IPS-18a (cell line): ENCODE data around the gene INSYN2B.
"Not testable (repeated sequence)": the region's sequence is repeated elsewhere in the genome, so short reads cannot be mapped to it uniquely, and the experiment has no call there.

Experiments
- H3K27ac ChIP-seq: one replicate; pipeline ENCODE4 v1.5.1; 2013; ENCODE audit warnings: low read length
- H3K27me3 ChIP-seq: one replicate; pipeline ENCODE4 v1.6.1; 2013; ENCODE audit warnings: mild to moderate bottlenecking, low read length; ENCODE audit not compliant: control insufficient read depth, insufficient read depth
- H3K36me3 ChIP-seq: one replicate; pipeline ENCODE4 v1.6.1; 2013; ENCODE audit warnings: low read depth, low read length; ENCODE audit not compliant: control insufficient read depth
- H3K4me1 ChIP-seq: one replicate; pipeline ENCODE4 v1.6.1; 2013; ENCODE audit warnings: low read depth, low read length; ENCODE audit not compliant: control insufficient read depth
- H3K4me3 ChIP-seq: one replicate; pipeline ENCODE4 v1.5.1; 2013; ENCODE audit warnings: low read length
- H3K9ac ChIP-seq: one replicate; pipeline ENCODE4 v1.6.1; 2013; ENCODE audit warnings: mild to moderate bottlenecking, low read length, moderate library complexity
- H3K9me3 ChIP-seq: one replicate; pipeline ENCODE4 v1.6.1; 2013; ENCODE audit warnings: low read depth, low read length; ENCODE audit not compliant: control insufficient read depth

INSYN2B gene

GRCh38 chr5:169847519-169847918 lies 132.8 kb downstream of the INSYN2B start:
- Histone ChIP-seq H3K9ac (no peak overlapping the region), H3K9me3 (peaks cover 3% of the 10 kb centered on the region), H3K4me3 (no peak overlapping the region), H3K36me3 (no peaks in the 10 kb centered on the region), H3K4me1 (no peaks in the 10 kb centered on the region), H3K27ac (no peak overlapping the region), H3K27me3 (no peaks in the 10 kb centered on the region)

- Histone ChIP-seq H3K36me3 (no peaks in the 10 kb centered on the region), H3K9ac (no peak overlapping the region), H3K27me3 (no peaks in the 10 kb centered on the region), H3K27ac (no peak overlapping the region), H3K4me3 (no peak overlapping the region), H3K4me1 (no peaks in the 10 kb centered on the region), H3K9me3 (no peaks in the 10 kb centered on the region)
Measured at GRCh38 chr5:169842699-169843098, 137.6 kb downstream of the INSYN2B start.

- no peaks in the 10 kb centered on the region for H3K36me3 ChIP-seq
- no peaks in the 10 kb centered on the region for H3K9me3 ChIP-seq
- H3K4me3 ChIP-seq = no peak overlapping the region
- no peaks in the 10 kb centered on the region for H3K4me1 ChIP-seq
- H3K9ac ChIP-seq = no peak overlapping the region
- H3K27me3 ChIP-seq = no peaks in the 10 kb centered on the region
- H3K27ac ChIP-seq = no peak overlapping the region
Measured at GRCh38 chr5:169840405-169840804, 139.9 kb downstream of the INSYN2B start.

GRCh38 chr5:169838688-169839087 lies 141.6 kb downstream of the INSYN2B start:
- Histone ChIP-seq H3K4me3 (no peak overlapping the region), H3K27ac (no peak overlapping the region), H3K4me1 (no peaks in the 10 kb centered on the region), H3K9me3 (no peaks in the 10 kb centered on the region), H3K36me3 (no peaks in the 10 kb centered on the region), H3K9ac (no peak overlapping the region), H3K27me3 (no peaks in the 10 kb centered on the region)

- Histone ChIP-seq H3K9me3 (no peaks in the 10 kb centered on the region), H3K9ac (no peak overlapping the region), H3K4me3 (no peak overlapping the region), H3K36me3 (no peaks in the 10 kb centered on the region), H3K4me1 (no peaks in the 10 kb centered on the region), H3K27me3 (no peaks in the 10 kb centered on the region), H3K27ac (no peak overlapping the region)
Measured at GRCh38 chr5:169837686-169838085, 142.6 kb downstream of the INSYN2B start.

- Histone ChIP-seq H3K9ac (no peak overlapping the region), H3K4me1 (no peaks in the 10 kb centered on the region), H3K27ac (no peak overlapping the region), H3K36me3 (no peaks in the 10 kb centered on the region), H3K27me3 (no peaks in the 10 kb centered on the region), H3K4me3 (no peak overlapping the region), H3K9me3 (no peaks in the 10 kb centered on the region)
Measured at GRCh38 chr5:169836835-169837536, 143.3 kb downstream of the INSYN2B start.

GRCh38 chr5:169834540-169834939 lies 145.8 kb downstream of the INSYN2B start:
- not testable (repeated sequence) for H3K27me3 ChIP-seq, H3K9ac ChIP-seq, H3K4me1 ChIP-seq, H3K9me3 ChIP-seq, H3K4me3 ChIP-seq, H3K36me3 ChIP-seq, H3K27ac ChIP-seq

GRCh38 chr5:169833681-169834292 lies 146.5 kb downstream of the INSYN2B start:
- not testable (repeated sequence) for H3K9ac ChIP-seq, H3K4me3 ChIP-seq, H3K9me3 ChIP-seq, H3K36me3 ChIP-seq, H3K4me1 ChIP-seq, H3K27ac ChIP-seq, H3K27me3 ChIP-seq

- H3K4me3 ChIP-seq = no peak overlapping the region
- H3K27ac ChIP-seq = no peak overlapping the region
- no peaks in the 10 kb centered on the region for H3K4me1 ChIP-seq
- H3K36me3 ChIP-seq = no peaks in the 10 kb centered on the region
- no peaks in the 10 kb centered on the region for H3K27me3 ChIP-seq
- no peaks in the 10 kb centered on the region for H3K9me3 ChIP-seq
- H3K9ac ChIP-seq = no peak overlapping the region
Measured at GRCh38 chr5:169832845-169833244, 147.4 kb downstream of the INSYN2B start.

GRCh38 chr5:169832304-169832703 lies 148.0 kb downstream of the INSYN2B start:
- H3K27me3 ChIP-seq = no peaks in the 10 kb centered on the region
- no peak overlapping the region for H3K9ac ChIP-seq
- no peak overlapping the region for H3K4me3 ChIP-seq
- H3K27ac ChIP-seq = no peak overlapping the region
- no peaks in the 10 kb centered on the region for H3K36me3 ChIP-seq
- H3K9me3 ChIP-seq = no peaks in the 10 kb centered on the region
- H3K4me1 ChIP-seq = no peaks in the 10 kb centered on the region

- no peaks in the 10 kb centered on the region for H3K27me3 ChIP-seq
- no peak overlapping the region for H3K4me3 ChIP-seq
- H3K9ac ChIP-seq = no peak overlapping the region
- H3K36me3 ChIP-seq = no peaks in the 10 kb centered on the region
- H3K9me3 ChIP-seq = no peaks in the 10 kb centered on the region
- H3K27ac ChIP-seq = no peak overlapping the region
- H3K4me1 ChIP-seq = no peaks in the 10 kb centered on the region
Measured at GRCh38 chr5:169831331-169831730, 149.0 kb downstream of the INSYN2B start.

GRCh38 chr5:169828385-169828784 lies 151.9 kb downstream of the INSYN2B start:
- Histone ChIP-seq H3K27me3 (no peaks in the 10 kb centered on the region), H3K27ac (no peak overlapping the region), H3K4me3 (no peak overlapping the region), H3K9me3 (no peaks in the 10 kb centered on the region), H3K36me3 (no peaks in the 10 kb centered on the region), H3K4me1 (no peaks in the 10 kb centered on the region), H3K9ac (no peak overlapping the region)
